Ramos (cell line): ENCODE results near the gene ETS1.

Source experiments
- in situ Hi-C: fragments of 300-500 bp; cut with MboI; formaldehyde crosslinking; loops from one replicate; pipeline ENCODE4 v1.14.3; 2022; ENCODE audit warnings: low sequenced_read_pairs; ENCODE audit not compliant: unreplicated experiment

ETS1 gene

GRCh38 chr11:128494418-128495332 is 92.7 kb downstream of the ETS1 start:
- in situ Hi-C loops: no loop called here

- in situ Hi-C loops: no loop called here
Measured at GRCh38 chr11:128493570-128493965, 93.8 kb downstream of the ETS1 start.

- in situ Hi-C loops: no loop called here
Measured at GRCh38 chr11:128492903-128493569, 94.3 kb downstream of the ETS1 start.

GRCh38 chr11:128492461-128492860 is 94.9 kb downstream of the ETS1 start:
- in situ Hi-C loops: no loop called here

- in situ Hi-C loops: no loop called here
Measured at GRCh38 chr11:128491195-128491936, 96.0 kb downstream of the ETS1 start.

GRCh38 chr11:128490092-128490491 is 97.3 kb downstream of the ETS1 start:
- in situ Hi-C loops: no loop called here

GRCh38 chr11:128488471-128488870 is 98.9 kb downstream of the ETS1 start:
- in situ Hi-C loops: no loop called here

- in situ Hi-C loops: no loop called here
Measured at GRCh38 chr11:128487978-128488377, 99.4 kb downstream of the ETS1 start.

- in situ Hi-C loops: no loop called here
Measured at GRCh38 chr11:128484172-128484571, 103.2 kb downstream of the ETS1 start.

GRCh38 chr11:128483211-128483788 is 104.1 kb downstream of the ETS1 start:
- in situ Hi-C loops: no loop called here

- in situ Hi-C loops: no loop called here
Measured at GRCh38 chr11:128482512-128483191, 104.7 kb downstream of the ETS1 start.

- in situ Hi-C loops: no loop called here
Measured at GRCh38 chr11:128482092-128482491, 105.3 kb downstream of the ETS1 start.

- in situ Hi-C loops: no loop called here
Measured at GRCh38 chr11:128481135-128481534, 106.2 kb downstream of the ETS1 start.

GRCh38 chr11:128480665-128481064 is 106.7 kb downstream of the ETS1 start:
- in situ Hi-C loops: no loop called here

GRCh38 chr11:128480066-128480465 is 107.3 kb downstream of the ETS1 start:
- in situ Hi-C loops: no loop called here

GRCh38 chr11:128479144-128479543 is 108.2 kb downstream of the ETS1 start:
- in situ Hi-C loops: loop anchor here (10.0 kb wide), 1 partner anchor 246 kb away; no protein-coding TSS in a partner anchor

GRCh38 chr11:128478305-128478704 is 109.1 kb downstream of the ETS1 start:
- in situ Hi-C loops: loop anchor here (10.0 kb wide), 1 partner anchor 246 kb away; no protein-coding TSS in a partner anchor

- in situ Hi-C loops: loop anchor here (10.0 kb wide), 1 partner anchor 247 kb away; no protein-coding TSS in a partner anchor
Measured at GRCh38 chr11:128477811-128478210, 109.5 kb downstream of the ETS1 start.

- in situ Hi-C loops: loop anchor here (10.0 kb wide), 1 partner anchor 248 kb away; no protein-coding TSS in a partner anchor
Measured at GRCh38 chr11:128477278-128477677, 110.1 kb downstream of the ETS1 start.
